Measurements from ENCODE around the gene GTPBP6.

- TF ChIP-seq POLR2A (IDR thresholded peaks at IDR 0.05; ENCODE audit: borderline replicate concordance, extremely low read depth, insufficient read depth, insufficient read length) = no peak
- TF ChIP-seq ZNF274 (IDR thresholded peaks at IDR 0.05; ENCODE audit: low read depth, low read length) = no peak
- TF ChIP-seq, protein P1, sequence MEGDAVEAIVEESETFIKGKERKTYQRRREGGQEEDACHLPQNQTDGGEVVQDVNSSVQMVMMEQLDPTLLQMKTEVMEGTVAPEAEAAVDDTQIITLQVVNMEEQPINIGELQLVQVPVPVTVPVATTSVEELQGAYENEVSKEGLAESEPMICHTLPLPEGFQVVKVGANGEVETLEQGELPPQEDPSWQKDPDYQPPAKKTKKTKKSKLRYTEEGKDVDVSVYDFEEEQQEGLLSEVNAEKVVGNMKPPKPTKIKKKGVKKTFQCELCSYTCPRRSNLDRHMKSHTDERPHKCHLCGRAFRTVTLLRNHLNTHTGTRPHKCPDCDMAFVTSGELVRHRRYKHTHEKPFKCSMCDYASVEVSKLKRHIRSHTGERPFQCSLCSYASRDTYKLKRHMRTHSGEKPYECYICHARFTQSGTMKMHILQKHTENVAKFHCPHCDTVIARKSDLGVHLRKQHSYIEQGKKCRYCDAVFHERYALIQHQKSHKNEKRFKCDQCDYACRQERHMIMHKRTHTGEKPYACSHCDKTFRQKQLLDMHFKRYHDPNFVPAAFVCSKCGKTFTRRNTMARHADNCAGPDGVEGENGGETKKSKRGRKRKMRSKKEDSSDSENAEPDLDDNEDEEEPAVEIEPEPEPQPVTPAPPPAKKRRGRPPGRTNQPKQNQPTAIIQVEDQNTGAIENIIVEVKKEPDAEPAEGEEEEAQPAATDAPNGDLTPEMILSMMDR (IDR thresholded peaks at IDR 0.05 in 2 of 3, conservative IDR thresholded peaks at IDR 0.05 in 1 of 3; ENCODE audit: borderline replicate concordance in 1 of 3, insufficient read depth in 1 of 3, low read depth in 2 of 3, low read length in 2 of 3) = no peak
- TF ChIP-seq POLR2AphosphoS5 (IDR thresholded peaks at IDR 0.05; ENCODE audit: low read depth, low read length) = no peak
- no peak for TF ChIP-seq RAD21 (IDR thresholded peaks at IDR 0.05; ENCODE audit: low read depth)
- TF ChIP-seq CEBPB (IDR thresholded peaks at IDR 0.05; ENCODE audit: low read depth) = no peak
- TF ChIP-seq JUND (IDR thresholded peaks at IDR 0.05) = no peak
- no peak for TF ChIP-seq EZH2phosphoT487 (IDR thresholded peaks at IDR 0.05; ENCODE audit: borderline replicate concordance)
- no peak for TF ChIP-seq ZFX (IDR thresholded peaks at IDR 0.05)
Observed at GRCh38 chrX:298993-299392, 19.6 kb downstream of the GTPBP6 start.

Measured in HCT116 (cell line).